RPMI8226 (cell line): ENCODE results near the gene MROH2A.

ENCODE experiments used
- DNase-seq: peaks from one replicate; pipeline ENCODE4 v3.0.0-alpha.2; 2015

MROH2A gene

DNA sequence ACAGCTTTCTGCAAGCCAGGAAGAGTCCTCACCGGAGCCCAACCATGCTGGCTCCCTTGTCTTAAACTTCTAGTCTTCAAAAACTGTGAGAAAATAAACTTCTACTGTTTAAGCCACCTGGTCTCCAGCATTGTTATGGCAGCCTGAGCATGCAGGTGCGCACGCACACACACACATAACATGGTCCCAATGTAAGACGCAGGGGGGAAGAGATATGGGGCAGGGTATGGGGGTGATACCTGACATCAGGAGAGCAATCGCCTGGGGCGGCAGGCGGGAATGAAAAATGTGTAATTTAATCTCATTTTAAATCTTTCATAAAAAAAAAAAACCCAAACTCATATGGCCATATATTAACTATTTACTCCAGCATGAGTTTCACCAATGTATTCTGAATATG lies 58.2 kb downstream of the MROH2A start:
- no peak for DNase-seq

DNA sequence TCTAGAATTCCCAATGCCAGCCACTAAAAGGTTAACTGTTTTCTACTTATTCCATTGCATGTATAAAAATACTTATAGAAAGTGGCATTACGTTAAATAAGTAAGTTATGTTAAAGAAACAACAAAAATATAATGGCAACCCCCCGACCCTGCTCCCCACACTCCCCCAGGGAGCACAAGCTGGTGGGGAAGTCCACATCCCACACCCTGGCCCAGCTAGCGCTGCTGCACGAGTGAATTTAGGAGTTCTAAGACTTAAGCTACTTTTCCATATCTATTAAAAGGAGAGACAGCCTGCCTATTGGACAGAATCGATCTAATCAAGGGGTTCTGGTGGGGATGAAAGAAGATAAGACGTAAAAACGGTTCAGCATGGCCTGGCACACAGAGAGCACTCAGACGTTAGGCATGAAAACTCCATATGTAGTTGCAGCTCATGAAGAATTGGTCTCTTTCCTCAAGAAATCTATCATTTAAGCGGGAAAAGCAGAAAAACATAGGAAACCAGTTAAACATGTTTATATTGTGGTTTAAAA lies 59.6 kb downstream of the MROH2A start:
- no peak for DNase-seq

- DNase-seq, result no peak
These were observed 60.1 kb downstream of the MROH2A start for GRCh38 chr2:233838251-233838650.

DNA sequence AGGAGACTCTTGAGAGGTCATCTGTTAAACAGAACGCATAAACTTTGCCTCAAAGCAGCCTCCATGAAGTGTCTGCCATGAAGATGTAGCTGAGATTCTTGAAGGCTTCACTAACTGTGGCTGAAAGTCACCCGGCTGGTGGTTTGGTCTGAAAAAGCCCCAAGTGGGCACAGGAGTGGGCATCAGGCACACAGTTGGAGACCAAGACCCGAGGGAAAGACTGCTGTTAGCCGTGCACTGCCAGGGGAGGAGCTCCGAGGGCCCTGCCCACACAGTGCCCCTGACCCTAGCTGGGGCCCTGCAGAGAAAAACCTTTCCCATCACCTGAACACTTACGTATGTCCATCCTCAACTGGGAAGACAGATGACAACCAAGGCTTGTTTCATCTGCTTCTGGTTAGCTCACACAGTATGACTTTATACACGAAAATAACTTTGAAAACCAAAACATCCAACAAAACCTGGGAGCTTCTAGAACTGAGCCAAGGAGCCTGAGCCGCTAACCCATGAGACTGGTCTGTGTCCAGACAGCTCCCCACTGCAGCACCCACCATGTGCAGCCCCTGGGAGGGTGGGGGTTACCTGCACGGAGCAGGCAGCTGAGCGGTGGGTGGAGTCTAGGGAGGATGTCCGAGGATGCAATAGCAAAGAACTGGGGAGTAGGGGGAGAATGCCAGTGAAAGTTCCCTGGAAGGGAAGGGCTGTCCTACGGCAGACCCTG lies 60.8 kb downstream of the MROH2A start:
- DNase-seq, result no peak

DNA sequence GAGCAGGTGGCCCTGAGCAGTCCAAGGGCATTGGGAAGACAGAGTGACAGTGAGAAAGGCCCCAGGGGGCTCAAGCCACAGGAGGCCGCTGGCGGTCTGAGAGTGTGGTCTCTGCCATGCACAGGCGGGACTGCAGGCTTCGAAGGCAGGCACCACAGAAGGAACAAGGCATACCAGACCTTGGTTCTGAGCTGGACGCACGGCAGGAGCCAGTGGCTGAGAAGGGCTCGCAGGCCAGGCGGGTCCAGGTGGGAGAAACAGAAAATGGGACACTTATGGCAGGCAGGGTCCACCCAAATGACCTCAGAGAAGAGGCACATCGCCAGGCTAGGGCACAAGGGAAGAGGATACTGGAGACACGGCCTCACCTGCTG lies 61.3 kb downstream of the MROH2A start:
- DNase-seq, result no peak

DNA sequence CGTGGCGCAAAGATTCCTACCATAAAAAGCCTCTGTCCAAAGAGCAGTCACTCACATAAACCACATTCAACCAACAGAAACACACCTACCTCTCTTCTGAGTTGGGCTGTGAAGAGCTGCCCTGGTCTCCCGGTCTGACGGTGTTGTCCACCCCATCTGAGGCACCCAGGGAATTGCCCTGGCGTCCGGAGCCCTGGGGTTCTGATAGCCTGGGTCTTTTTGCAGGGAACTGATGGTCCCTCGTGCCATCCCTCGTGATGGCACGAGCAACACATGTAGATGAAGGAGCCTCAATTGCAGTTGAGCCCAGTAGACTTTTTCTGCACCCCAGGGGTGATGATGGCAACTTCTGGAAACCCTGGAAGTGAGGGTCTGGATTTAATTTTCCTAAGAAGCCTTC lies 62.4 kb downstream of the MROH2A start:
- no peak for DNase-seq

DNA sequence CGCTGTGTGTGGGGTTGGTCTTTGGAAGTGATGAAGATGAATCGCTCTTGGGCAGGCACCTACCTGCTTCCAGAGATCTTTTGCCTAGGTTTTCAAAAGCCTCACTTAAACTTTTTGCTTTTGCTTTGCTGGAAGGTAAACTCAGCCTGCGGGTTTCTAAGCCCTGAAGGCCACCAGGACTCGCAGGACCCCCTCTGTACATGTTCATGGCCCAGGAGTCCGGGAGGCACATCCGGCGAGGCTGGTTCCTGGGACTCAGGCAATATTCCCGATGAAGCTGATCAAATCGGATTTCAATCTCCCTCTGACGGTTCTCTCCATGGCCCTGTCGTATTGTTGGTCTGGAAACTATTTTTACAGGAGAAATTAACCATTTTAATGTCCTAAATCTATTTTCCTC lies 63.1 kb downstream of the MROH2A start:
- DNase-seq, result no peak

DNA sequence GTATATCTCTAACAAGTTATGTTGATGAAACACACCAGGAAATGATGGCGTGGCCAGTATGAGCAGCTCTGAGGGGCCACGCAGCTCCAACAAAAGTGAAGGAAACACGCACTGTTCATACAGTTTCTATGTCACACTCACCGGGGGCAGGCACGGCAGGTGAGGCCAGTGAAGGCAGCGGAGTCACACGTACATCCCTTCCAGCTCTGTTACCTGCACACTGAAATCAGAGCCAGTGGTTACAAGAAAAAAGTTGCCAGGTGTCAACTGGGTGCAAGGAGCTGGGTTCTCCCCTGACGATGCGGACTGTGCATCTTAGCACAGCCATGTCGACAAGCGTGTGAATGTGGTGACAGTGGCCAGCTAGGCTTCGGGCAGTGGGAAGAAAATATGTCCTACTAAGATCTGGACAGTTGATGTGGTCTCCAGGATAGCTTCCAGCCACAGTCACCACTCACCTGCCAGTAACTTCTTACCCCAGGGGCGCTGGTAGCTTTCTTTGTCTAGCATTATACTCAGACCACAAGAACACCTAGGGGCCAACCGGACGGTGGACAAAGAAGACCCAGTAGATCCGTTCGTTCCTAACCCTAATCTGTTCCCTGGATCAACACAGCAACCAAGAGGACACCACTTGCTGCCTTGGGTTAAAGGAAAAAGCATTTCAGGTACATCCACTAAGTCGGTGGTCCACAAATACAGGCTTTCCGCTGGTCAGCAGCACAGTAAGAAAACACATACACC lies 66.1 kb downstream of the MROH2A start:
- no peak for DNase-seq

GRCh38 chr2:233844836-233845235 lies 66.7 kb downstream of the MROH2A start:
- no peak for DNase-seq

- DNase-seq, result no peak
These were observed 67.4 kb downstream of the MROH2A start for GRCh38 chr2:233845301-233846060.

DNA sequence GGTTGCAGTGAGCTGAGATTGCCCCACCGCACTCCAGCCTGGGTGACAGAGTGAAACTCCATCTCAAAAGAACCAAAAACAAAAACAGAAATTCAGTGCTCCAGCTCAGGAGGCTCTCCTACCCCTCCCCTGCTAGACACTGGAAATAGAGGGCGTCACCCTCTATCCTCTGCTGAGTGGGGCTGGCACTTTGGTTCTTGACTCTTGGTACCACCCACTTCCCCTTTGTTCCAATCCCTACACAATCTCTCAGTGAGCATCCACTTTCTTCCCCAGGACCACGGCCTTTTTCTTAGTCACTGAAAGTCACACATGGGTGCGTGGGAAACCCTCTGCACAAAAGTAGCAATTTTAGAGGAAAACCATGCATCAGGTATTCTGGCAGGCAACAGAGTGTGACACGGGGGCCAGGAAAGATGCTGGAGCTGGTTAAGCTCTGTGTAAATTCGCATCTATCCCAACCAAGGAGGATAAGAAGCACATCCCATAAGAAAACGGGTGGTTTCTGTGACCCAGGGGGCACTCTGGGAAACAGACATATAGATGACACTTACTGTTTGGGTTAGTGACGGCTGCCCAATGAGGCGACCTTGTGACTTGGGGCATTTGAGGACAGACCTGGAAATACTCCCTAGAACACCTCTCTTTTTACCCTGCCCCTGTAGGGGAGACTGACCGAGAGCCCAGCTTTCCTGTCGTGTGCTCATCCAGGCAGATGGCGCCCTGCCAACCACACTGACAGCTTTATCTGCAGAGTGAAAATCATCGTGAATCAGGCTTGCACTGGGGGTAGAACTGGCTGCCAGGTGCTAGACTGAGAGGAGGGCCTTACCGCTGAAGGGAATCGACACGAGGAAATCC lies 68.5 kb downstream of the MROH2A start:
- no peak for DNase-seq

GRCh38 chr2:233847248-233847898 lies 69.2 kb downstream of the MROH2A start:
- DNase-seq, result no peak

GRCh38 chr2:233848276-233848675 lies 70.1 kb downstream of the MROH2A start:
- no peak for DNase-seq

- DNase-seq, result no peak
These were observed 71.6 kb downstream of the MROH2A start for GRCh38 chr2:233849607-233850271.

- no peak for DNase-seq
These were observed 72.6 kb downstream of the MROH2A start for GRCh38 chr2:233850745-233851144.

DNA sequence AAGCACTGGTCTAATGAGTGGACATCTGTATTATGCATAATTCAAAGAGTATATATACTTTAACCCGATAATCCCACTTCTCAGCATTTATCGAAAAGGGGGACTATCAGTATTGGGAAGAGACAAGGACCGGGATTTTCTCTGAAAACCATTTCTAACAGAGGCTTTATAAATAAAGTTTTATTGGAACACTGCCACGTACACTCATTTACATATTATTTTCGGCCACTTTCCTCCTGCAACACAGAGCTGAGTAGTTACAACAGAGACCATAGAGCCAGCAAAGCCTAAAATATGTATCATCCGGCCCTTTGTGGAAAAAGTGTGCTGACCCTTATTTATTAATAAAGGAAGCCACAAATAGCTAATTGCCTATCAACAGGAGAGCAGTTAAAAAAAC lies 73.0 kb downstream of the MROH2A start:
- DNase-seq, result no peak

DNA sequence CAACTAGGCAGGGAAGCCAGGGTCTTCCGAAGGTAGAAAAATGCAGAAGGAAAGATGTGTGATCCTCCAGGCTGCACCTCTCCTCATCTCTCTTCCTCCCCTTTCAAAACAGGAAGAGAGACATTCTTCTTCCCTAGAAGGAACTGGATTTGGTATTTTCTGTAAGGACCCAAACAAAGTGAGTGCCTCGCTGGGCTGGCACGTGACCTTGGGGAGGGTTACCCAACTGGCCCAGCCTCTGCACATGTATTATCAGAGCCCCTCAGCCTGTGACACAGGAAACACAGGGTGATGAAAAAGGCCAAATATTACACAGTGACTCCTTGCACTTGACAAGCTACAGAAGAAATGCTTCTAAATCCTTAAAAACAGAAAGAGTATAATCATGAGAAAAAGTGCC lies 73.9 kb downstream of the MROH2A start:
- no peak for DNase-seq

DNA sequence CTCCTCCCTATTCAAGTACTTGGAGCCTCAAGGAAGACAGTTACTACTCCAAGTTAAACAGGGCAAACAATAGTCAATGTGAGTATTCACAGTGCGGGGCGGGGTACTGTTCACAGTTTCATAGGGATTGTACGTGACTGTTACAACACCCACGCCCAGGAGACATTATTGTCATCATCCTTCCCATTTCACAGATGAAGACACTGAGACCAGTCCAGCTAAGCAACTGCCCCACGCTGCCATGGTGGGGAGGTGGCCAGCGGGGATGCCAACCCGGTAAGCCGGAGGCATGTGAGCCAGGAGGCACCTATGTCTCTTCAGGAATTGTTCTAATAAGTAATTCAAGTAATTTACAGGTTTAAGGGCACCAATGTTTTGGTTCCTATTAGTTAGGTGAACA lies 75.2 kb downstream of the MROH2A start:
- DNase-seq, result no peak

GRCh38 chr2:233853883-233854240 lies 75.7 kb downstream of the MROH2A start:
- DNase-seq, result no peak

GRCh38 chr2:233854241-233854981 lies 76.3 kb downstream of the MROH2A start, which contains the start of gene HJURP:
TSS of gene HJURP (minus strand) at chr2:233854535. CDS start at chr2:233854500, 35 bp downstream.
- peak; percentile 93 for DNase-seq

DNA sequence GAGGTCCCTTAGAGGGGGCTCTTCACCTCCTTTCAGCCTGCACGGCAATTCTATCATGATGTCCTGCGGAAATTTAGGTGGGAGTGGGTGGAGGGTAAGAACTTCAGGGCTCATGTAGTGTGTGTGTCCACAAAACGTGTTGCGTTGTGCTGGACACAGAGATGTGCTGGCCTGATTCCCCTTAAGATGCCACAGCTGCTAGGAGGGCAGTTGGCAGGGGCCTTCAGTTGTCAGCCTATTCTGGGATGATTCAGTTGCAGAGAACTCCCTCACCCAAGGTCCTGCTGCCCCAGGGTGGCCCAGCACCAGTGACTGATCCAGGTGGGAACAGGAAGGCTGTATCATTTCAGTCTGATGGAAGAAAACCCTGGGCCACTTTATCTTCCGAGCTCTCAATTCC lies 77.2 kb downstream of the MROH2A start:
- no peak for DNase-seq
